Fibroblast of mammary gland (primary cell): ENCODE measurements around the gene RNF126.

ENCODE experiments used
- DNase-seq: peaks from one replicate; pipeline ENCODE4 v3.0.0-alpha.2; 2010; ENCODE audit warnings: low read depth
- H3K4me3 ChIP-seq: 2 replicates; pipeline ENCODE4 v1.5.1; 2011; ENCODE audit warnings: low read depth, mild to moderate bottlenecking, low read length, moderate library complexity; ENCODE audit not compliant: control insufficient read depth
- TF ChIP-seq, protein P1 (sequence below): conservative IDR thresholded peaks from 2 replicates; pipeline ENCODE4 v1.5.1; 2011; ENCODE audit warnings: low read depth, low read length, inconsistent platforms; ENCODE audit not compliant: control insufficient read depth, insufficient read depth

The RNF126 gene

DNA sequence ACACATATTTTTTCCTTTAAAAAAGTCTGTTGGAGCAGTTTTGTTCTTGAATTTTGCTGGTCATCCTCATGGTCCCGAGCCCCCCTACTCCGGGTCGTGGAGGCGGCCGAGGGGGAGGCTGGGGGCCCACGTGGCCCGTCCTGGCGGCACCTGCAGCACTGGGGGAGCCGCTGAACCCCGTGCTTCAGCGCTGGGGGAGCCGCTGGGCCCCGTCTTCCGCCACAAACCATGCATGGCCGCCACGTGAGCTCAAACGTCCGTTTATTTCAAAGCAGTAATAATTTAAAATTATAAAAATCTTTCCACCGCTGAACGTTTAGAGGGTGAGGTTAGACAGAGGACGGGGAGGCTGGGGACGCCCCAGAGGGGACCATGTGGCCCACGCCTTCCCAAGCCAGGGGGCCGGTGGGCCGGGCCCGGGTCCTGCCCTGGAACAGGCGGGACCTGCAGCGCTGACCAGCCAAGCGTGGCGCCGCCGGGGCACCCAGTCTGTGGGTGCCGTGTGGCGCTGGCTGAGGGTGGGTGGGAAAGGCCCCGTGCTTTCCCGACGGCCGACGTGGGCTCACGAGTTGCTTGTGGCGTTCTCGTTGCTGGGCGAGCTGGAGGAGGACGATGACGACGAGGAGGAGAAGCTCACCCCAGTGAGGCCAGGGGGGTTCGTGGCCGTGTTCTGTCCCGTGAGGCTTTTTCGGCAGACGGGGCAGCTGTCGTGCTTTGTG lies 15.3 kb downstream of the RNF126 start:
- no peak overlapping the region for H3K4me3 ChIP-seq
- no peak for DNase-seq
- TF ChIP-seq, protein P1, sequence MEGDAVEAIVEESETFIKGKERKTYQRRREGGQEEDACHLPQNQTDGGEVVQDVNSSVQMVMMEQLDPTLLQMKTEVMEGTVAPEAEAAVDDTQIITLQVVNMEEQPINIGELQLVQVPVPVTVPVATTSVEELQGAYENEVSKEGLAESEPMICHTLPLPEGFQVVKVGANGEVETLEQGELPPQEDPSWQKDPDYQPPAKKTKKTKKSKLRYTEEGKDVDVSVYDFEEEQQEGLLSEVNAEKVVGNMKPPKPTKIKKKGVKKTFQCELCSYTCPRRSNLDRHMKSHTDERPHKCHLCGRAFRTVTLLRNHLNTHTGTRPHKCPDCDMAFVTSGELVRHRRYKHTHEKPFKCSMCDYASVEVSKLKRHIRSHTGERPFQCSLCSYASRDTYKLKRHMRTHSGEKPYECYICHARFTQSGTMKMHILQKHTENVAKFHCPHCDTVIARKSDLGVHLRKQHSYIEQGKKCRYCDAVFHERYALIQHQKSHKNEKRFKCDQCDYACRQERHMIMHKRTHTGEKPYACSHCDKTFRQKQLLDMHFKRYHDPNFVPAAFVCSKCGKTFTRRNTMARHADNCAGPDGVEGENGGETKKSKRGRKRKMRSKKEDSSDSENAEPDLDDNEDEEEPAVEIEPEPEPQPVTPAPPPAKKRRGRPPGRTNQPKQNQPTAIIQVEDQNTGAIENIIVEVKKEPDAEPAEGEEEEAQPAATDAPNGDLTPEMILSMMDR, result no peak

DNA sequence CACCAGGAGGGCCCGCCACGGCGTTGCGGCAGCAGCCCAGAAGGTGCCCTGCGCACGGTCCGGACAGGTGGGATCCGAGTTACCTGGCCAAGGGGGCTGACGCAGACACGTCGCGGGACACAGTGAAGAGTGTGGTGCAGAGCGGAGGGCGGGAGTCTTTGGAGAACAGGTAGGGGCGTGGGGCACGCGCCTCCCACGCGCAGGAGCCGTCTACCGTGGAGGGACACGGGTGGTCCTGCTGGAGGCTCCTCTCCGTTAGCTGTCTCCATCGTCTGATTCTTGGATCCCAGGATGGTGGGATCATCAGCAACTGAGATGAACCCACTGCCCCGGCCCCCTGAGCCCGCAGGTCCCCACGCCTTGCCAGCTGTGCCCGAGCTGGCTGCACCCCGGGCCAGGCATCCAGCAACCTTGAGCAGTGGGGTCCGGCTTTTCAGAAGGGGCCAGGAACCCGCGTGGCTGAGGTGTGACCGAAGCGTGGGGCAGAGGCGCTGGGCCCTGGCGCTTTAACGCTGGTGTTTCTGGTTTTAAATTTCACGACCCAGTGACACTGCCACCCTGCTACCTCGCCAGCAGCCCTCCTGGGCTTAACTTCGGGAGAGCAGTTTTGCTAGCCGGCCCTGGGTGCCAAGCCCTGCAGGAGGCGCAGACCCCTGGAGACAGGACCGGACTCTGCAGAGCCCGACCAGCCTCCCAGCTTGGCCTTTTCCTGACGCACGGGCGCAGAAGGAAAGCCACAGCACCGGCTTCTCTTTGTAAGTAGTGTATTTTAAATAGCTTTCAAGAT lies 16.0 kb downstream of the RNF126 start:
- DNase-seq, result no peak
- H3K4me3 ChIP-seq, result no peak overlapping the region
- TF ChIP-seq, protein P1, result no peak

DNA sequence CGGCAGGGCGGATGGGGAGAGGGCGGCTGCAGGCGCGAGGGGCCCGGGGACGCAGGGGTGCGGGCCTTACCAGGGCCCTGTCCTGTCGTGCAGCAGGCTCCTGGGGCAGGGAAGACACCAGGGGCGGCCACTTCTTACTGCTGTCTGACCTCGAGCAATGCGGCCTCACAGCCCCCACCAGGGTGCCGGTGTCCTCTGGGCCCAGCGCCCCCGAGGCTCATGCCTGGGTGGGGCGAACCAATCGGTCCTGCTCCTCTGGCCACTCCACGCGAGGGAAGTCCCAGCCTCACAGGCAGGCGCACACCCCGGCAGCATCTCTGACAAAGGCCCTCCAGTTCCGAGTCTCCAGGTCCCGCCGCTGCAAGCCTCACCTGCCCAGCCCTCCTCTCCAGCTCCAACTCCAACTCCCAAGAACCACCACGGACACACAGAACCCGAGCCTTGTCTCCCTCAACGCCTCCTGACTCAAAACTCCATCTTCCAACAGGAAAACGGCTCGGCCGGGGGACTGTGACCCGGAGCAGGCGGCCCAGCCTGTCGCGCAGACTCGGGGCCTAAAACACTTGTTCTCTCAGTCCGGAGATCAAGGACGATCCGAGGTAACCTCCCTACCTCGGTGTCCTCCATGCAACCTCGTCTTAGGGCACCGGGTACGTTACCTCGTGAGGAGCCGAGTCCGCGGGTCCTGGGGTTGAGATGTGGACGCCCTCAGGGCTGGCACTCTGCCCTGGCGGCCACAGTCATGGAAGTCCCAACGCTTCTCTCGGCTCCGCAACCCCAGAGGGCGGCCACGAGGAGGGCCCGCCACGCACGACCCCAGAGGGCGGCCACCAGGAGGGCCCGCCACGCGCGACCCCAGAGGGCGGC lies 16.9 kb downstream of the RNF126 start:
- TF ChIP-seq, protein P1, result no peak
- no peak overlapping the region for H3K4me3 ChIP-seq

DNA sequence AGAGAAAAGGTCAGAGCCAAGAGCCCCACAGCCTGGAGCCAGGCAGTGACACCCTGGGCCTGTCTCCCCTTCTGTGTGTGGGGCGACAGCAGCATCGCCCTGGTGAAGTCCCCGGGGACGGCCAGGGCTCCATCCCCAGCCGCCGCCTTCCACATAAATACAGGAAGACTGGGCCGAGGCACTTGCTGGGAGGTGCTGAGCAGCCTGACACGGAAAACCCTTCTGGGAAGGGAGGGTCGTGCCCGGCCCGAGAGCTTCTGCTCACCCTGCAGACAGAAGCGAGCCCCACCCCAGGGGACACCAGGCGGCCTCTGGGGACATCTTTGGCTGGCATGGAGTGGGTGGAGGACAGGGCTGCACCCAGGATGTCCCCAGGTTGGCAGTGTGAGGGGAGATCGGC lies 18.2 kb downstream of the RNF126 start:
- DNase-seq, result no peak
- TF ChIP-seq, protein P1, result no peak
- no peak overlapping the region for H3K4me3 ChIP-seq

More for the DNA sequence above, 16.9 kb downstream of the RNF126 start:
- no peak for DNase-seq

DNA sequence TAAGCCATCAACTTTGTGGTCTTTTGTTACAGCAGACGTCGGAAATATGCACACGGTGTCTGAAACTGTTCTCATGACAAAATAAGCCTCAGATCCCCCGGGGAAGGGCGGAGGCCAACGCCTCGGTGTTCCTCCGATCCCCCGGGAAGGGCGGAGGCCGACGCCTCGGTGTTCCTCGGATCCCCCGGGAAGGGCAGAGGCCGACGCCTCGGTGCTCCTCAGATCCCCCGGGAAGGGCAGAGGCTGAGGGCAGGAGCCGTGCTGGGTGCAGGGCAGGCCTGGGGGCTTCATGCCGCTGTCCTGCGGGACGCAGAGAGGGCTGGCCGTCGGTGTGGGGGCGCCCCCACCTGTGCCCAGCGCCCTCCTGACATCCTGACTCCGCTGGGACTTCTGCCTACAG lies 18.7 kb downstream of the RNF126 start:
- TF ChIP-seq, protein P1, result no peak
- DNase-seq, result no peak
- no peak overlapping the region for H3K4me3 ChIP-seq

DNA sequence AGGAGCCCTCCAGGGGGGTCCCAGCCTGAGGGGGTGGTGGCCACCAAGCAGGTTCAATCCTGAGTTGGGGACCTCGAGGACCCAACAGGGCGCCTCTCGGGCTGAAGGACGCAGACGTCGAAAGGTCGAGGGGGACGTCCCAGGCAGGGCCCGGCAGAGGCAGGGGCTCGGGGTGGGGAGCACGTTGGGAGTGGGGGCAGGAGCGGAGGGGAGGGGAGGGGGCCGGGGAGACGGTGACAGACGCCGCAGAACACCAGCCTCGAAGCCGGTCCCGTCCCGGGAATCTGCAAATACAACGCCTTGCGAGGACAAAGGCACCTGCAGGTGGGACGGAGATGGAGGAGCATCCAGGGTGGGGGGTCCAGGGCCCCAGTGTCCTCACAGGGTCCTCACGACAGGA lies 19.3 kb downstream of the RNF126 start:
- H3K4me3 ChIP-seq, result no peak overlapping the region
- no peak for DNase-seq
- TF ChIP-seq, protein P1, result no peak
